ENCODE measurements around the gene PKN1.

DNA sequence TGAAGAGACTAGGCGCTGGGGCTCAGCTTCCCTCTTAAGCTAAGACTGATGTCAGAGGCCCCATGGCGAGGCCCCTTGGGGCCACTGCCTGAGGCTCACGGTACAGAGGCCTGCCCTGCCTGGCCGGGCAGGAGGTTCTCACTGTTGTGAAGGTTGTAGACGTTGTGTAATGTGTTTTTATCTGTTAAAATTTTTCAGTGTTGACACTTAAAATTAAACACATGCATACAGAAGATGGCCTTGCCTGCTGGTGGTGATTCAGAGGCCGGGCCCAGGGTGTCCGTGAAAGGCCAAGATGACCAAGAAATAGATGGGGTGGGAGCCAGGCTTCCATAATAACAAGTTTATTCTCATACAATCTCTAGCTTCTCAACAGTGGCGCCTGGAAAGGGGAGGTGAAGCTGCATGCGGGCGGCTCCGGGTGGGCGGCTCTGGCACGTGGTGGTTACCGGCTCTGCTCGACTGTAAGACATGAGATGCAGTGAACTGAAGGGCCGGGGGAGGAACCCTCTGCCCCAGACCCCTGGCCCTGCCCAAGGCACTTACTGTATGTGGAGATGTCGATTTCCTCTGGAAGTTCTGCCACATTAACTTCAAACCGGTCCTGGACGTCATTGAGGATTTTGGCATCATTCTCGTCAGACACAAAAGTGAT lies 24.5 kb upstream of the PKN1 start:
- TF ChIP-seq, protein P1, sequence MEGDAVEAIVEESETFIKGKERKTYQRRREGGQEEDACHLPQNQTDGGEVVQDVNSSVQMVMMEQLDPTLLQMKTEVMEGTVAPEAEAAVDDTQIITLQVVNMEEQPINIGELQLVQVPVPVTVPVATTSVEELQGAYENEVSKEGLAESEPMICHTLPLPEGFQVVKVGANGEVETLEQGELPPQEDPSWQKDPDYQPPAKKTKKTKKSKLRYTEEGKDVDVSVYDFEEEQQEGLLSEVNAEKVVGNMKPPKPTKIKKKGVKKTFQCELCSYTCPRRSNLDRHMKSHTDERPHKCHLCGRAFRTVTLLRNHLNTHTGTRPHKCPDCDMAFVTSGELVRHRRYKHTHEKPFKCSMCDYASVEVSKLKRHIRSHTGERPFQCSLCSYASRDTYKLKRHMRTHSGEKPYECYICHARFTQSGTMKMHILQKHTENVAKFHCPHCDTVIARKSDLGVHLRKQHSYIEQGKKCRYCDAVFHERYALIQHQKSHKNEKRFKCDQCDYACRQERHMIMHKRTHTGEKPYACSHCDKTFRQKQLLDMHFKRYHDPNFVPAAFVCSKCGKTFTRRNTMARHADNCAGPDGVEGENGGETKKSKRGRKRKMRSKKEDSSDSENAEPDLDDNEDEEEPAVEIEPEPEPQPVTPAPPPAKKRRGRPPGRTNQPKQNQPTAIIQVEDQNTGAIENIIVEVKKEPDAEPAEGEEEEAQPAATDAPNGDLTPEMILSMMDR (IDR thresholded peaks at IDR 0.05) = no peak
- TF ChIP-seq, protein P2, sequence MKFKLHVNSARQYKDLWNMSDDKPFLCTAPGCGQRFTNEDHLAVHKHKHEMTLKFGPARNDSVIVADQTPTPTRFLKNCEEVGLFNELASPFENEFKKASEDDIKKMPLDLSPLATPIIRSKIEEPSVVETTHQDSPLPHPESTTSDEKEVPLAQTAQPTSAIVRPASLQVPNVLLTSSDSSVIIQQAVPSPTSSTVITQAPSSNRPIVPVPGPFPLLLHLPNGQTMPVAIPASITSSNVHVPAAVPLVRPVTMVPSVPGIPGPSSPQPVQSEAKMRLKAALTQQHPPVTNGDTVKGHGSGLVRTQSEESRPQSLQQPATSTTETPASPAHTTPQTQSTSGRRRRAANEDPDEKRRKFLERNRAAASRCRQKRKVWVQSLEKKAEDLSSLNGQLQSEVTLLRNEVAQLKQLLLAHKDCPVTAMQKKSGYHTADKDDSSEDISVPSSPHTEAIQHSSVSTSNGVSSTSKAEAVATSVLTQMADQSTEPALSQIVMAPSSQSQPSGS (CRISPR knock-in tag; IDR thresholded peaks at IDR 0.05; ENCODE audit: borderline replicate concordance, low read depth) = no peak
- TF ChIP-seq FOXP1 (CRISPR knock-in tag; IDR thresholded peaks at IDR 0.05; ENCODE audit: borderline replicate concordance) (no peak), ZNF121 (CRISPR knock-in tag; IDR thresholded peaks at IDR 0.05) (no peak), ESRRA (CRISPR knock-in tag; IDR thresholded peaks at IDR 0.05; ENCODE audit: borderline replicate concordance) (no peak), FOXK1 (CRISPR knock-in tag; IDR thresholded peaks at IDR 0.05) (no peak), ZNF232 (CRISPR knock-in tag; IDR thresholded peaks at IDR 0.05) (no peak), MYBL2 (CRISPR knock-in tag; IDR thresholded peaks at IDR 0.05) (no peak)
- TF ChIP-seq, protein P3, sequence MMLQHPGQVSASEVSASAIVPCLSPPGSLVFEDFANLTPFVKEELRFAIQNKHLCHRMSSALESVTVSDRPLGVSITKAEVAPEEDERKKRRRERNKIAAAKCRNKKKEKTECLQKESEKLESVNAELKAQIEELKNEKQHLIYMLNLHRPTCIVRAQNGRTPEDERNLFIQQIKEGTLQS (CRISPR knock-in tag; conservative IDR thresholded peaks at IDR 0.05) = no peak
- TF ChIP-seq, protein P4, sequence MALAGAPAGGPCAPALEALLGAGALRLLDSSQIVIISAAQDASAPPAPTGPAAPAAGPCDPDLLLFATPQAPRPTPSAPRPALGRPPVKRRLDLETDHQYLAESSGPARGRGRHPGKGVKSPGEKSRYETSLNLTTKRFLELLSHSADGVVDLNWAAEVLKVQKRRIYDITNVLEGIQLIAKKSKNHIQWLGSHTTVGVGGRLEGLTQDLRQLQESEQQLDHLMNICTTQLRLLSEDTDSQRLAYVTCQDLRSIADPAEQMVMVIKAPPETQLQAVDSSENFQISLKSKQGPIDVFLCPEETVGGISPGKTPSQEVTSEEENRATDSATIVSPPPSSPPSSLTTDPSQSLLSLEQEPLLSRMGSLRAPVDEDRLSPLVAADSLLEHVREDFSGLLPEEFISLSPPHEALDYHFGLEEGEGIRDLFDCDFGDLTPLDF (CRISPR knock-in tag; IDR thresholded peaks at IDR 0.05) = no peak
- TF ChIP-seq, protein P5, sequence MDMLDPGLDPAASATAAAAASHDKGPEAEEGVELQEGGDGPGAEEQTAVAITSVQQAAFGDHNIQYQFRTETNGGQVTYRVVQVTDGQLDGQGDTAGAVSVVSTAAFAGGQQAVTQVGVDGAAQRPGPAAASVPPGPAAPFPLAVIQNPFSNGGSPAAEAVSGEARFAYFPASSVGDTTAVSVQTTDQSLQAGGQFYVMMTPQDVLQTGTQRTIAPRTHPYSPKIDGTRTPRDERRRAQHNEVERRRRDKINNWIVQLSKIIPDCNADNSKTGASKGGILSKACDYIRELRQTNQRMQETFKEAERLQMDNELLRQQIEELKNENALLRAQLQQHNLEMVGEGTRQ (CRISPR knock-in tag; IDR thresholded peaks at IDR 0.05) = no peak

Measured in WTC11 (cell line).